Peyer's patch (tissue), 4 donors: ENCODE data around the gene MED17.

Experiments used
- POLR2A ChIP-seq, 2 donors: fragments of 450-650 bp; IDR thresholded peaks; one replicate each; pipeline ENCODE4 v1.5.1; 2017; ENCODE audit warnings: antibody characterized with exemption in 2 of 2, mild to moderate bottlenecking in 2 of 2, moderate library complexity in 2 of 2
- TF ChIP-seq, protein P1 (sequence below), 6 experiments: fragments of 450-650 bp in 4 of 6; fragments of 200-600 bp in 2 of 6; sonication (generic) in 1 of 6; IDR thresholded peaks; one replicate each; pipeline ENCODE4 v1.5.1; 2017 to 2019; ENCODE audit warnings: antibody characterized with exemption in 6 of 6, mild to moderate bottlenecking in 3 of 6, moderate library complexity in 1 of 6

DNA sequence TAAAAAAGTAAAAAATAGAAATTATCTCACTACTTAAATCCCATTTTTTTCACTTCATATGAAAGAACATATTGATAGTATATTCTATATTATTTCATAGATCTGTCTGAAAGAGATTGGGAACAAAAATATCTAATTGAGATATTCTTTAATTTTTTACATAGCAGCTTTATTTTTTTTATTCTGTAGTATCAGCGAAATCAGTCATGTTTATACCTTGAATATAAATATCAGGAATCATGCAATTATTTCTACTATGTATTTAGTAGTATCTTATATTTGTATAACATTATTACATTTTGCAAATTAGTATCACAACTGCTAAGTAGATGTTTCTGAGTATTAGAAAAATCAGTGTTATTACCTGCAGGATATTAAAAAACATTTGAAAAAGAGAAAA, 22.2 kb upstream of the MED17 start:
- TF ChIP-seq, protein P1, sequence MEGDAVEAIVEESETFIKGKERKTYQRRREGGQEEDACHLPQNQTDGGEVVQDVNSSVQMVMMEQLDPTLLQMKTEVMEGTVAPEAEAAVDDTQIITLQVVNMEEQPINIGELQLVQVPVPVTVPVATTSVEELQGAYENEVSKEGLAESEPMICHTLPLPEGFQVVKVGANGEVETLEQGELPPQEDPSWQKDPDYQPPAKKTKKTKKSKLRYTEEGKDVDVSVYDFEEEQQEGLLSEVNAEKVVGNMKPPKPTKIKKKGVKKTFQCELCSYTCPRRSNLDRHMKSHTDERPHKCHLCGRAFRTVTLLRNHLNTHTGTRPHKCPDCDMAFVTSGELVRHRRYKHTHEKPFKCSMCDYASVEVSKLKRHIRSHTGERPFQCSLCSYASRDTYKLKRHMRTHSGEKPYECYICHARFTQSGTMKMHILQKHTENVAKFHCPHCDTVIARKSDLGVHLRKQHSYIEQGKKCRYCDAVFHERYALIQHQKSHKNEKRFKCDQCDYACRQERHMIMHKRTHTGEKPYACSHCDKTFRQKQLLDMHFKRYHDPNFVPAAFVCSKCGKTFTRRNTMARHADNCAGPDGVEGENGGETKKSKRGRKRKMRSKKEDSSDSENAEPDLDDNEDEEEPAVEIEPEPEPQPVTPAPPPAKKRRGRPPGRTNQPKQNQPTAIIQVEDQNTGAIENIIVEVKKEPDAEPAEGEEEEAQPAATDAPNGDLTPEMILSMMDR (IDR thresholded peaks at IDR 0.05), result no peak
- no peak for TF ChIP-seq POLR2A (IDR thresholded peaks at IDR 0.05)
